ENCODE data around the gene HECTD4.
A peak's percentile ranks its signal among the peaks of the same experiment; 100 is the strongest.

HECTD4 gene

GRCh38 chr12:112153181-112153892, 228.9 kb downstream of the HECTD4 start:
- DNase-seq: no peak

GRCh38 chr12:112151766-112152541, 230.3 kb downstream of the HECTD4 start:
- no peak for DNase-seq

DNA sequence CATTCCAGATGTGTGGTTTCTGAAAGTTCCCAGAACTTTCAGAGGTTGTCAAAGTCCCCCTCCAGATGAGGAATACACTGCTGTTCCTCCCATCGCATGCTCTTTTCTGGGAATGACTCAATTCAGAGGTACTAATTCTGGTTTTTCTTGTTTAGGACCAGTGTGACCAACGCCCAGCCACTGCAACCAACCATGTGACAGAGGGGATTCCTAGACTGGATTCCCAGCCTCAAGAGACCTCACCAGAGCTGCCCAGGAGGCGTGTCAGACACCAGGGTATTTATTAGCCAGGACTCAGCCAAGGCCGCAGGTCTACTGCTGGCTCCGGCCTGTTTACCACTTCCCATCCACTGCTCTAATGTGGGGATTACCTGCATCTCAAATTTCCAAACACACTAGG, 232.6 kb downstream of the HECTD4 start:
- no peak for DNase-seq

DNA sequence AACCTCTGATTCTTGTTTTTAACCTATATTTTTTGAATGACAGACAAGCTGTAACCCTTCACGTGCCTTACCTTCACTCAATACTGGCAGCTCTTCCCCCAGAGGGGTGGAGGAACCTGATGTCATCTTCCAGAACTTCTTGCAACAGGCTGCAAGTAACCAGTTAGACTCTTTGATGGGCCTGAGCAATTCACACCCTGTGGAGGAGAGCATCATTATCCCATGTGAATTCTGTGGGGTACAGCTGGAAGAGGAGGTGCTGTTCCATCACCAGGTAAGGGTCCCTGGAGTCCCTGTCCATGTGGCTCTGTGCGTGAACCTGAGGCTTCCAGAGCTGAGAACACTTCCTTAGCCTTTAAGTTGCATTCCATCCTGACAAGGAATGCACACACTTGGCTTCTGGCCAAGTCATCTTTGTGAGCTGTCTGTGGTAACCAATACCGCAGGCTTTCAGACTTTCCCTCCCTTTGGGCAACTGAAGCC, 234.2 kb downstream of the HECTD4 start:
- DNase-seq: no peak

DNA sequence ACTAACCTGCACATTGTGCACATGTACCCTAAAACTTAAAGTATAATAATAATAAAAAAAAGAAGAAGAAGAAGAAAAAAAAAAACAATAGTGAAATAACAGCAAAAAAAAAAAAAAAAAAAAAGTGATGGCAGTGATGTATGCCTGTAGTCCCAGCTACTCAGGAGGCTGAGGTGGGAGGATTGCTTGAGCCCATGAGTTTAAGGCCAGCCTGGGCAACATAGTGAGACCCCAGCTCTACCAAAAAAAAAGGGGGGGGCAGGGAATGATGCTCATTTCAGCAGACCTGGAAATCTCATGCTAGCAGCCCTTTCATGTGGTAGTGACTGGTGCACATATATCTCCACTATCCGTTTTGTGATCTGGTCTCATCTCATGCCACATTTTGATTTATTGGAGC, 236.1 kb downstream of the HECTD4 start:
- DNase-seq: no peak

DNA sequence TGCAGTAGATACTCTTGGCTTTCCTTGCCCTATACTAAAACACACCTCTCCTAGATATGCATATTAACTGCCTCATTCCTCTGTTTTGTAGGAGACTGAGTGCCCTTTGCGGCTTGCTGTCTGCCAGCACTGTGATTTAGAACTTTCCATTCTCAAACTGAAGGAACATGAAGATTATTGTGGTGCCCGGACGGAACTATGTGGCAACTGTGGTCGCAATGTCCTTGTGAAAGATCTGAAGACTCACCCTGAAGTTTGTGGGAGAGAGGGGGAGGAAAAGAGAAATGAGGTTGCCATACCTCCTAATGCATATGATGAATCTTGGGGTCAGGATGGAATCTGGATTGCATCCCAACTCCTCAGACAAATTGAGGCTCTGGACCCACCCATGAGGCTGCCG, 241.5 kb downstream of the HECTD4 start:
- DNase-seq: no peak

- DNase-seq: no peak
Observed at GRCh38 chr12:112134731-112135130, 247.5 kb downstream of the HECTD4 start.

DNA sequence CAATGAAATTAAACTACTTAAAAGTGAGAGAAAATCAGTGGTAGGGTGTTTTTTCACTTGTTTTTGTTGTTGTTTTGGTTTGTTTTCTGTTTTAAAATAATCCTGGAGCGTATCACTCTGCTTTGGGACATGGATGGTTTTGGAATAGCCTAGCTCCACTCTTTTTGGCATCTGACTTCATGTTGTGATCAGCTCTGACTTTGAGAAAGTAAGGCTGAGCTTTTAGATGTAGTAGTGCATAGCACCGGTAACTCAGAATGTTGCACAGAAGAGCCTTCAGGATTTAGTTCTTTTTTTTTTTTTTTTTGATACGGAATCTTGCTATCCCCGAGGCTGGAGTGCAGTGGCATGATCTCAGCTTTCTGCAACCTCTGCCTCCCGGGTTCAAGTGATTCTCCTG, 248.8 kb downstream of the HECTD4 start:
- DNase-seq: no peak

DNA sequence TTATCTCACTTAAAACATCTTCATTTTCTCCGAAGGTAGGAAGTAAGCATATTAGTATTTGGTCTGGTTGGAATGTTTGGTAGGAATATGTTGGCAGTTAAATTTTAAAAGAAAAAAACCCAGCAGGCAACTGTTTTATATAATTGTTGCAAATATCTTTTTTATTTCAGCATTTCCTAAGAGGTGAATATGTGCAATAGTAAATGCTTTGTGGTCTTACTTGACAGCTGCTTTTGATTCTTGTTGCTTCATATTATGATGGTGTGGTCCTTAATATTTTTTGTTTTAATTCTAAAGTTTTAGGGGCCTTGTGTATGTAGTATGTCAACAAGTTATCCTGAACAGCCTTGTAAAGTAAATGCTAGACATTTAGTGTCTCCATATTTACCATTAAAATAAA, 250.5 kb downstream of the HECTD4 start:
- DNase-seq: no peak

- no peak for DNase-seq
Observed at GRCh38 chr12:112130441-112130998, 251.7 kb downstream of the HECTD4 start.

GRCh38 chr12:112126911-112127310, 255.3 kb downstream of the HECTD4 start:
- DNase-seq: no peak

GRCh38 chr12:112126000-112126438, 256.2 kb downstream of the HECTD4 start:
- no peak for DNase-seq

DNA sequence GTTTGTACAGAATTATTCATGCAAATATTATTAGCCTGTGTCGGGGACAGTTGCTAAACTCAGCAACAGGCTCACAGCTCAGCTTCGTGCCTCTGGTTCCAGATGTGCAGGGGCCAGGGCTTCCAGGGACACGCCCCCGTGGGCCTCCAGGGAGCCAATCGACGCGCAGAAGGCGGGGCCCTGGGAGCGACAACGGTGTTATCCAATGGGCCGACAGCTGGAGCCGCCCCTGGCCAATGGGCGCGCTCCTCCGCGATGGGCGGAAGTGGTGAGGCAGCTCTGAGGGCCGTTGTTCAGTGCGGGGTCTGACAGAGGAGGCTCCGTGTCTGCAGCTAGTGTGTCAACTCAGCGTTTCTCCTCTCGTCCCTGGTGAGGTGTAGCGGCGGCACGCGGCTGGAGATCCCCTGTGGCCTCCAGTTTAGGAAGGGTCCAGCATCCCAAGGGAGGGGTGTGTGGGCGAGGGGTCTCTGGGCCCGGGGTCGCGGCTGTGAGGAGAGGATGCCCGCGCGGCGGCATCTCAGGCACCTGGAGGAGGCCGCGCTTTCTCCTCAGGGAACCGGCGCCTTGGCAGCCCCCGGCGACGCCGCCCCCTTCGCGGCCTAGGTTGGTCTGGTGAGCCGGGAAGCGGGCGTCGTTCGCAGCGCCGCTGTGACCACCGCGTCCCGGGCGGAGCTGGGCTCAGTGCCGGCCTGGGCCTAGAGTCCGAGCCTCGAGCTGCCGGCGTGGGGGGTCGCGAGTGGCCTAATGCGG, 256.8 kb downstream of the HECTD4 start, which contains the start of gene TRAFD1:
TSS of gene TRAFD1 (plus strand) at position 311 of the 750 bp plus-strand sequence. CDS start 4,963 bp downstream, outside the sequence.
- DNase-seq: peak; percentile 99

DNA sequence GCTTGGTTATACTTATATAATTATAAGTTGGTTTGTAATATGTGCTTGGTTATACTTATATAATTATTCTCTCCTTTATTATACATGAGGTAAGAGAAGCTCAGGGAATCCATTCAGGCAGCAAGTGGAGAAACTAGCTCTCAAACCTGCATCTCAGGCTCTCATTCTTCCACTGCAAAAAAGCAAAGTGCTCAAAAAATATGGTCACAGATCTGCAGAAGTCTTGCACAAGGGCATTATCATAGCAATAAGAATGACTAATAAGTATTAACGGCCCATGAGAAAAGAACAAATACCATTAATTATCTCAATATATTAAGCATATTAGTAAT, 257.3 kb downstream of the HECTD4 start:
- DNase-seq: no peak

GRCh38 chr12:112122823-112123690, 259.2 kb downstream of the HECTD4 start:
- DNase-seq: no peak

DNA sequence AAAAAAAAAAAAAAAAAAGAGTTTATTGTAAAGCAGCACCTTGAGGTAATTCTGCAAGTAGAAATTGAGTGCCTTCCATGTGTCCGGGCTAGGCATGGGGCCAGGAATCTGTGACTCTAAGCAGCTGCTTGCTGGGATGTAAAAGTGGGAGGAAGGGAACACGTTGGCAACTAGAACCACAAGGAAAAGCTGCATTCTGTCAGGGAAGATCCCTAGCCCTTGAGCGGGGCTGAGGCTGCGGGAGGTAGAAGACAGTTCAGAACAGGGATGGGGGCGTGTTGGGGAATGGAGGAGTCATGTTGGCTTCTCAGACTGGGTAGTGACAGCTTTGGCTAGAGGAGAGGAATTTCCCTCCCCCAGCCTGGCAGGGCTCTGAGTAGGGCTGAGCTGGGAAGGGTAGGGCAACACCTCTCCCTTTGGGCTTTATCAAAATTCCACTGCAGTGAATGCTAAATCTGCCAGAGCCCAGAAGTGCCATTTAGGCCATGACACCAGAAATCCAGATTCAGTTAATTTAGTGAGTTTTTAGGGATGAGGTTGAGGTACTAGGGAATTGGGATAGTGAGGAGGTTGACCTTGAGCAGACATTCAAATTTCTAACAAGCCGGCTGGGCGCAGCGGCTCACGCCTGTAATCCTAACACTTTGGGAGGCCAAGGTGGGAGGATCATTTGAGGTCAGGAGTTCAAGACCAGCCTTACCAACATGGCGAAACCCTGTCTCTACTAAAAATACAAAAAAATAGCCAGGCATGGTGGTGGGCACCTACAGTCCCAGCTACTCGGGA, 260.3 kb downstream of the HECTD4 start:
- DNase-seq: peak; percentile 80

GRCh38 chr12:112117685-112118084, 264.5 kb downstream of the HECTD4 start:
- DNase-seq: no peak

DNA sequence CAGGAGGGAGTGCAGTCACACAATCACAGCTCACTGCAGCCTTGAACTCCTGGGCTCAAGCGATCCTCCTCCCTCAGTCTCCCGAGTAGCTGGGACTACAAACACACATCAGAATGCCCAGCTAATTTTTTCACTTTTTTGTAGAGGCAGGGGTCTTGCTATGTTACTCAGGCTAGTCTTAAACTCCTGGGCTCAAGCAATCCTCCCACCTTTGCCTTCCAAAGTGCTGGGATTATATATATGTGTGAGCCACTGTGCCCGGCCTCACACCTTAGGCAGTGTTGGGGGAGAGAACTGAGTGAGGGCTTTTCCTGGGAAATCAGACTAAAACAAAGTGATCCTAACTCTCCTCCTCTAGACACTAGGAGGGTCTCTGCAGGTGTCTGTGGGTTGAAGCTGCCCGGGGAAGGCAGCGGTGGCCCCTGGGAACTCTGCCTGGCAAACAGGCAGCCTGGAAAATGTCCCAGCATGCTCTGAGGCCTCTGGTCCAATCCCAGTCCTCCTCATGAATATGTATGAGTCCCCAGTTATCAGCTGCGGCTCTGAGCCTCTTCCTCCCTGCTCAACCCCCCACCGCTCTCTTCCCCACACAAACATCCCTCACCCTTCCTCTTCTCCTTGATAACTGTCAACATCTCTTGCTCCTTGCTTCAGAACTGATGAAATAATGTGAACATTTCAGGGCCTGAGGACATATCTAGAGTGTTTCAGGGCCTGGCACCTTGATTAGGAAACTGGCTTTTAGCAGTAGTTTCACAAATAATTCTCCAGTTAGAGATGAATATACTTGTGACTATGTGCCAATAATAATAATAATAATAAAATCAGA, 265.8 kb downstream of the HECTD4 start:
- peak; percentile 51 for DNase-seq

- no peak for DNase-seq
Observed at GRCh38 chr12:112115259-112116045, 266.8 kb downstream of the HECTD4 start.
